CMK (cell line): ENCODE data around the gene MUC5B.

ENCODE experiments used
- DNase-seq: peaks from one replicate; pipeline ENCODE4 v3.0.0-alpha.2; 2010; ENCODE audit warnings: low read depth

Gene MUC5B

GRCh38 chr11:1221848-1222311, 986 bp upstream of the MUC5B start:
- no peak for DNase-seq

DNA sequence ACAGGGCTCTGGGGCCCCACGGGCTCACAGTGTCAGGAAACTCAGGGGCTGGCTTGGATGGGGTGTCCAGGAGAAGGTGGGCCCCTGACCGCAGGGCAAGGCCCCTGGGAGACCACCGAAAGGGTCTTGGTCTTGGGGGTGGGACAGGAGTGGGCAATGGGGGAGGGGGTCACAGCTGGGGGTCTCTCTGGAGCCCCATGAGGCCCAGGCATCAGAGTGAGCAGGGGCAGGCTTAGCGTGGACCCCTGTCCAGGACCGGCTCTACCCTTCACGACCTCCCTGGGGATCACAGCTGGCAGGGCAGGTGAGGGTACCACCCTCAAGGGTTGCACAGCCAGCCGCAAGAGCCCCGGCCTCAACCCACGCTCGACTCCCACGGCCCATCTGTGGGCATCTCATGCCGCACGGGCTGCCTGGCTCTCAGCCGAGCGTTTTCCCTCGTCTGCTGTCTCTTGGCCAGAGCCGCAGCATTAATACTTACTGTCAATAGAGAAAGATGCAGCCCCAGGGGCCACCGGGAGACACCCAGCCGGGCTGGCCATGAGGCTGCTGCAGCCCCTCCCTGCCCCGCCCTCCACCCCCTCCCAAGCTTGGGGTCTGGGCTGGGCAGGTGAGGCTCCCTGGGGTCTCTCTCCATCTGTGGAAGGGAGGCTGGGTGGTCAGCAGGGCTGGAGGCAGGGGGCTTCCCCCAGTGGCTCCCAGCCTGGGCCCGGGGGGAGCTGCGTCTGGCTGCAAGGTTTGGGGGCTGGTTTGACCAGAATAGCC, 662 bp downstream of the MUC5B start:
- no peak for DNase-seq

DNA sequence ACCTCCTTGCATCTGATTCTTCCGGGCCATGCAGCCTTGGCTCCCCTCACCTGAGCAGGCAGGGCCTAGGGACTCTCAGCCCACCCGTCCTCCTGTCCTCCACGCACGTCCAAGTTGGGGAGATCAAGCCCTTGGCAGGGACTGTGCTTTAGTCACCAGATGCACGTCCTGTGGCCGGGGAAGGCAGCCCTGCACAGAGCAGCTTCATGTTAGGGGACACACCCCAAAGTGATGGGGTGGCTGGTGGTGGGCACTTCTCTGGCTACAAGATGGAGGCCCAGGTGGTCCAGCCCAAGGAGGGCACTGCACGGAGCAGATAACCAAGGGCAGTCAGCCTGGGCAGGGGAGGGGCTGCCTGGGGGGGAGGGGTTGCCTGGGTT, 1.2 kb downstream of the MUC5B start:
- DNase-seq, result no peak

DNA sequence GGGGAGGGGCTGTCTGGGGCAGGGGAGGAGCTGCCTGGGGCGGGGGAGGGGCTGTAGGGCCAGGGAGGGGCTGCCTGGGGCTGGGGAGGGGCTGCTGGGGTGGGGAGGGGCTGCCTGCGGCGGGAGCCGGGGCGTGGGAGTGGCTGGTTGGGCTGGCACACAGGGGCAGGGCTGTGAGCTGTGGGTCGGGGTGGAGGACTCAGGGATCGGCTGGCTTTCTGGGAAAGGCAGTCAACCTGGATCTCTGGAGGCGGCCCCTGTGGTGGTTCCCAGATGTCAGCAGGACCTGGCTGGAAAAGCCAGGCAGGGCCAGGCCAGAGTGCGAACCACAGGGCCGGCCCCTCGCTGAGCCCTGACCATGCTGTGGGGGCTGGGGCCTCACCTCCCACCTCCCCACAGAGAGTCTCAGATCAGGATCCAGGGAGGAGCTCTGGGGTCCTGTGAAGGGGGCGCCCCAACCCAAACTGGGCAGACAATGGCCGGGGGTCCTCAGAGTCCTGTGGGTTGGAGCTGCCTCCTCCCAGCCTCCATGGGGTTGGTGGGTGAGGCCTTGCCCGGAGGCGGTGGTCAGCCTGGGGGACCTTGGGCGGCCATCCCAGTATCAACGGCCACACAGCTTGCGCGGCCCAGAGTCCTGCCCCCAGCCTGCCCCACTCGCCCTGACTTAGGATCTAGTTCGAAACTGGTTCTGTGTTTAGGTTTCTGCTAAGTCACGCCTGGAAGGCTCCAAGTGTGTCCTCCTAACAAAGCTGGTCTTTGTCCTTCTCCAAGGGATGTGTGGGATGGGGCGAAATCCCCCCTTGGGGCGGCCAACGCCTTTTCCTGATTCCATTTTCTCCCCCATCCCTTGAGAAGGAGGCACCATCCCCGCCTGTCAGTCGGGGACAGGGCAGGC, 1.9 kb downstream of the MUC5B start:
- no peak for DNase-seq

- no peak for DNase-seq
Measured at GRCh38 chr11:1225386-1226225, 2.7 kb downstream of the MUC5B start.

DNA sequence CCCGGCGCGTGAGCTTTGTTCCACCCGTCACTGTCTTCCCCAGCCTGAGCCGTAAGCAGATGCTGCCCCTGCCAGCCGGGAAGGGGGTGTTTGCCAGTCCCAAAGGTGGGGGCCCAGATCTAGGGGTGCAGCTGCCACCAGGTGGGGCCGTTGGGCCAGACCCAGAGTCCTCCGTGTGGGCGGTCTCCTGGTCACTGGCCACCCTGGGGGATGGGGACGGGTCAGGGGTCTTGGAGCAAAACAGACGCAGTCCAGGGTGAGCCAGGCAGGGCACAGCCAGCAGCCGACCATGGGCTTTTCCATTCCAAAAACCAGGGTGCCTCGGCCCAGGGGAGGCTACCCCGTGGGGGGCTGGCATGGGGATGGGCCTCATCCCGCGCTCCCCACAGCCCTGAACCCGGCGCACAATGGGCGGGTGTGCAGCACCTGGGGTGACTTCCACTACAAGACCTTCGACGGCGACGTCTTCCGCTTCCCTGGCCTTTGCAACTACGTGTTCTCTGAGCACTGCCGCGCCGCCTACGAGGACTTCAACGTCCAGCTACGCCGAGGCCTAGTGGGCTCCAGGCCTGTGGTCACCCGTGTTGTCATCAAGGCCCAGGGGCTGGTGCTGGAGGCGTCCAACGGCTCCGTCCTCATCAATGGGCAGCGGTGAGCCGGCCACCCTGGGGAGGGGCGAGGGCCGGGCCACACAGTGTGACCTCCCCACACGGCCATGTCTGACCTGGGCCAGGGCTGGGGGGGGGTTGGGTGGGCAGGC, 3.5 kb downstream of the MUC5B start:
- no peak for DNase-seq

DNA sequence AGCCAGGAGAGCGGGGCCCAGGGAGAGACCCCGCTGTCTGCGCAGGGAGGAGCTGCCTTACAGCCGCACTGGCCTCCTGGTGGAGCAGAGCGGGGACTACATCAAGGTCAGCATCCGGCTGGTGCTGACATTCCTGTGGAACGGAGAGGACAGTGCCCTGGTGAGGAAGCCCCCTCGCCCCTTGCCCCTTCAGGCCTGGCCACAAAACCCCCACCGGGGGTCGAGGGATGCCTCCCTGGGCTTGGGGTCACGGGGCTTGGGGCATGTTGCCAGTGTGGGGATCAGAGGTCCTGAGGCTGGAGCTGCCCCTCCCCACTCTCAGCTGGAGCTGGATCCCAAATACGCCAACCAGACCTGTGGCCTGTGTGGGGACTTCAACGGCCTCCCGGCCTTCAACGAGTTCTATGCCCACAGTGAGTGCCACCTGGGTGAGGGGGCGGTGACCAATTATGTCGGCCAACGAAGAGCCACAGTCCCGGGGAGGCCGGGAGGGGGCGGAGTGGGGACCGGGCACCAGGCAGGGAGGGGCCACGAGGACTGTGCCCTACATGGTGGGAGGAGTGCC, 4.2 kb downstream of the MUC5B start:
- DNase-seq, result no peak

GRCh38 chr11:1227551-1228100, 4.8 kb downstream of the MUC5B start:
- no peak for DNase-seq

GRCh38 chr11:1228101-1228821, 5.4 kb downstream of the MUC5B start:
- DNase-seq, result no peak

- DNase-seq, result no peak
Measured at GRCh38 chr11:1228921-1229451, 6.1 kb downstream of the MUC5B start.

- no peak for DNase-seq
Measured at GRCh38 chr11:1229471-1230120, 6.7 kb downstream of the MUC5B start.

- DNase-seq, result no peak
Measured at GRCh38 chr11:1230121-1230455, 7.2 kb downstream of the MUC5B start.

- no peak for DNase-seq
Measured at GRCh38 chr11:1230456-1231395, 7.9 kb downstream of the MUC5B start.

DNA sequence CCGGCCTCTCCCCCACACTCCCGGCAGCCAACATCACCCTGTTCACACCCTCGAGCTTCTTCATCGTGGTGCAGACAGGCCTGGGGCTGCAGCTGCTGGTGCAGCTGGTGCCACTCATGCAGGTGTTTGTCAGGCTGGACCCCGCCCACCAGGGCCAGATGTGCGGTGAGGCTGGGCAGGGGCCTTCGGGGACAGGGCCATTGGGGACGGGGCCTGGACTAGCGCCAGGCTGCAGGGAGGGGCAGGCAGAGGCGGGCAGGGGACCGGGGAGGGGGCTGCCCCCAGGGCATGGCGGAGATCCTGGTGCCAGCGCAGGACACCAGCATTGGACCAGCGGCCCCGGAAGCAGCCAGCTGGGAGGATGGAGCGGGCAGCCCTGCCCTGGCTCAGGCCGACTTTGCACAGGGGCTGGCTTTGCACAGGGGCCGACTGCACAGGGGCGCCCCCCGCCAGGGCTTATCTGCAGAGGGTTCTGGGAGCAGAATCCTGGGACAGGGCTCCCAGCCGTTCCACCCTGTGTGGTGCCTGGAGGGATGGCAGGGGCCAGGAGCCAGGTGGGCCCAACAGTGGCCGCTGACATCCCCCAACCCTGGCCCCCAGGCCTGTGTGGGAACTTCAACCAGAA, 8.6 kb downstream of the MUC5B start:
- no peak for DNase-seq

DNA sequence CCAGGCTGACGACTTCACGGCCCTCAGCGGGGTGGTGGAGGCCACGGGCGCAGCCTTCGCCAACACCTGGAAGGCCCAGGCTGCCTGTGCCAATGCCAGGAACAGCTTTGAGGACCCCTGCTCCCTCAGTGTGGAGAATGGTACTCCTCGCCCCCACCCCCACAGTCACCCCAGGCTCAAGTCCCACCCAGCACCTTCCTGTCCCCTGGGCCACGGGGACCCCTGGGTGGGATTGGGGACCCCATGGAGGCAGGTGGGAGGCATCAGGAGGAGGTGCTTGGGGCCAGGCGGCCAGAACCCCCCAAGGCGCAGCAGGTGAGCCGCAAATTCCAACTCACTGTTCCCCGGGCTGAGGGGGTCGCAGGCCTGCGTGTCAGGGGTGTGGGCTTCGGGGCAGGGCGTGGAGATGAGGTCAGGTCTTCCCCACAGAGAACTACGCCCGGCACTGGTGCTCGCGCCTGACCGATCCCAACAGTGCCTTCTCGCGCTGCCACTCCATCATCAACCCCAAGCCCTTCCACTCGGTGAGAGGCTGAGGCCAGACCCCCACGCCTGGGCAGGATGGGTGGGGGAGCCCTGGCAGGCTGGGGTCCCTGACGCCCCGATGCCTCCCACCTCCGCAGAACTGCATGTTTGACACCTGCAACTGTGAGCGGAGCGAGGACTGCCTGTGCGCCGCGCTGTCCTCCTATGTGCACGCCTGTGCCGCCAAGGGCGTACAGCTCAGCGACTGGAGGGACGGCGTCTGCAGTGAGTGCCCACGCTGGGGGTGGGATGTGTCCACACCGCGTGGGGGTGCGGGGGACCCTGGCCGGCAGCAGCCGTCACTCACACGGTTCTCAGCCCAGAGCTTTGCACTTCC, 9.4 kb downstream of the MUC5B start:
- DNase-seq, result no peak

DNA sequence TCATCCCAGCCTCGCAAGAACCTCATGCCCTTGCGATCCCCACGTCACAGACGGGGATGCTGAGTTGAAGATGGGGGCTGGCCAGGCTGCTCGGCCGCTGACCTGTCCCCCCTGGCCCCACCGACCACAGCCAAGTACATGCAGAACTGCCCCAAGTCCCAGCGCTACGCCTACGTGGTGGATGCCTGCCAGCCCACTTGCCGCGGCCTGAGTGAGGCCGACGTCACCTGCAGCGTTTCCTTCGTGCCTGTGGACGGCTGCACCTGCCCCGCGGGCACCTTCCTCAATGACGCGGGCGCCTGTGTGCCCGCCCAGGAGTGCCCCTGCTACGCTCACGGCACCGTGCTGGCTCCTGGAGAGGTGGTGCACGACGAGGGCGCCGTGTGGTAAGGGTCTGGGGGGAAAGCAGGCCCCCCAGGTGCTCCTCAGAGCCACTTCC, 10.0 kb downstream of the MUC5B start:
- no peak for DNase-seq
